K562 (cell line): Measurements from ENCODE around the gene DNAJB6. TPM values are rescaled to one million over a fixed set of nuclear protein-coding genes. Genes with fewer than 3 reads are reported as not detected.
A peak's percentile ranks its signal among the peaks of the same experiment; 100 is the strongest.

ENCODE experiments used
- ATAC-seq: fragments of 200-7000 bp; cut with Tn5 transposase; 3 replicates; pipeline ENCODE4 v1.9.1; 2020; ENCODE audit warnings: moderate library complexity
- BruUV-seq: library from RNA; stranded (reverse); fragments of 400-500 nt; replicated peaks from 2 replicates; lab custom pipeline; 2021; lab: Mats Ljungman, UMichigan
- CTCF ChIA-PET: fragments of 300-600 bp; formaldehyde crosslinking; extraction: SDS; loops from one replicate; lab custom pipeline; 2021; ENCODE audit warnings: low intra/inter-chr PET ratio; lab: Yijun Ruan, JAX
- POLR2A ChIA-PET: fragments of 300-600, 350-650 bp; sonication (Branson Sonifier 250); formaldehyde crosslinking; extraction: SDS; loops from one replicate; lab custom pipeline; 2021; ENCODE audit warnings: antibody characterized with exemption, inconsistent platforms; lab: Yijun Ruan, JAX
- DNase-seq, 4 experiments: peaks; one replicate each; pipeline versions ENCODE4 v3.0.0 to v3.0.0-alpha.2; 2011 to 2018; ENCODE audit warnings: low spot score in 3 of 4, mixed read lengths in 3 of 4; ENCODE audit errors: extremely low read depth in 1 of 4
- FAIRE-seq: peaks from 2 replicates; lab custom pipeline; 2011; peaks lifted over from hg19 to GRCh38; lab: Jason Lieb, UNC
- H2AFZ ChIP-seq: 2 replicates; pipeline ENCODE4 v1.6.0; 2011; ENCODE audit warnings: low read depth, low read length, control low read depth, inconsistent platforms
- H3K27ac ChIP-seq: fragments of 200-600 bp; 3 replicates; pipeline ENCODE4 v1.8.0; 2011; ENCODE audit warnings: low read depth, mild to moderate bottlenecking, control low read depth, inconsistent platforms, low read length, moderate library complexity, mixed read lengths; ENCODE audit errors: extremely low read depth
- H3K27me3 ChIP-seq, 2 experiments: fragments of 300-600 bp in 1 of 2; 2 replicates in 1 of 2; 3 replicates in 1 of 2; pipeline versions ENCODE4 v1.6.0 to v1.8.0; 2011; ENCODE audit warnings: inconsistent platforms in 2 of 2, low read length in 2 of 2, mild to moderate bottlenecking in 1 of 2, mixed read lengths in 1 of 2, moderate library complexity in 1 of 2; ENCODE audit not compliant: control insufficient read depth in 2 of 2, insufficient read depth in 2 of 2
- H3K36me3 ChIP-seq: fragments of 300-600 bp; 3 replicates; pipeline ENCODE4 v1.8.0; 2011; ENCODE audit warnings: mild to moderate bottlenecking, low read length, inconsistent platforms; ENCODE audit not compliant: control insufficient read depth, insufficient read depth
- H3K4me1 ChIP-seq, 2 experiments: fragments of 200-600 bp in 1 of 2; replicated peaks in 1 of 2; 2 replicates in 1 of 2; 3 replicates in 1 of 2; pipeline versions ENCODE4 v1.5.1 to v1.8.0; 2011; ENCODE audit warnings: inconsistent platforms in 2 of 2, low read length in 2 of 2, mild to moderate bottlenecking in 1 of 2, mixed read lengths in 1 of 2, moderate library complexity in 1 of 2; ENCODE audit not compliant: control insufficient read depth in 2 of 2, insufficient read depth in 2 of 2
- H3K4me2 ChIP-seq: 2 replicates; pipeline ENCODE4 v1.6.1; 2011; ENCODE audit warnings: low read length, control low read depth, inconsistent platforms, mixed read lengths; ENCODE audit not compliant: insufficient read depth
- H3K4me3 ChIP-seq: fragments of 200-600 bp; sonication (generic), shearing (Covaris generic); 2 replicates; pipeline ENCODE4 v1.5.1; 2016; ENCODE audit warnings: control low read depth, inconsistent platforms
- H3K79me2 ChIP-seq: fragments of 200-600 bp; 3 replicates; pipeline ENCODE4 v1.8.0; 2011; ENCODE audit warnings: low read length, inconsistent platforms; ENCODE audit not compliant: control insufficient read depth, insufficient read depth
- H3K9ac ChIP-seq, 2 experiments: 2 replicates each; pipeline versions ENCODE4 v1.6.0 to v1.6.1; 2011; ENCODE audit warnings: low read depth in 2 of 2, low read length in 2 of 2, control low read depth in 1 of 2, inconsistent platforms in 1 of 2, mild to moderate bottlenecking in 1 of 2, mixed read lengths in 1 of 2; ENCODE audit not compliant: insufficient read depth in 1 of 2
- H3K9me1 ChIP-seq: one replicate; pipeline ENCODE4 v1.6.0; 2011; ENCODE audit warnings: inconsistent platforms, mild to moderate bottlenecking, low read length, moderate library complexity; ENCODE audit not compliant: control insufficient read depth, insufficient read depth
- H3K9me3 ChIP-seq: replicated peaks from 2 replicates; pipeline ENCODE4 v1.5.1; 2011; ENCODE audit warnings: low read depth, low read length, inconsistent platforms; ENCODE audit not compliant: control insufficient read depth, insufficient read depth
- H4K20me1 ChIP-seq: replicated peaks from 2 replicates; pipeline ENCODE4 v1.6.1; 2011; ENCODE audit warnings: low read length, inconsistent platforms, mixed read lengths; ENCODE audit not compliant: control insufficient read depth, insufficient read depth
- MBD1 ChIP-seq: fragments of 250-450 bp; sonication (Bioruptor Pico); IDR thresholded peaks from 2 replicates; pipeline ENCODE4 v1.8.0; 2022; ENCODE audit warnings: inconsistent platforms
- ZNF174 ChIP-seq: fragments of 250-450 bp; sonication (Bioruptor Pico); IDR thresholded peaks from 2 replicates; pipeline ENCODE4 v1.4.0; 2020; ENCODE audit warnings: mild to moderate bottlenecking
- WGBS: fragments of 100-300 bp; shearing (Covaris generic); methylation state at CpG from one replicate; pipeline ENCODE4 v1.1.6; 2016; ENCODE audit warnings: low coverage, mixed read lengths; ENCODE audit not compliant: insufficient coverage; ENCODE audit errors: missing lambda C conversion rate; 5-methylcytosine and 5-hydroxymethylcytosine counted together
- in situ Hi-C: fragments of 300-500 bp; cut with MboI; formaldehyde crosslinking; loops from 4 replicates; pipeline ENCODE4 v1.15.0; 2018; ENCODE audit warnings: inconsistent platforms, mixed read lengths
- intact Hi-C: fragments of 100-400 bp; cut with micrococcal nuclease; formaldehyde crosslinking; loops from 2 replicates; pipeline ENCODE4 v1.14.2; 2022
- polyA plus RNA-seq, 8 experiments: library from polyadenylated mRNA; depleted of rRNA in 4 of 8; stranded (reverse) in 5 of 8; unstranded in 3 of 8; fragments of >200 nt; fragmentation: Nextera tagmentation in 2 of 8; fragmentation: Illumina TruSeq in 1 of 8; extraction: Ambion mirVana in 2 of 8; extraction: Trizol in 1 of 8; gene quantifications; 2 replicates each; pipeline versions ENCODE4 v1.2.1 to v1.2.3, GENCODE V29; 2011 to 2014; ENCODE audit warnings: inconsistent platforms in 1 of 8, missing spikeins in 1 of 8
- total RNA-seq, 7 experiments: library from RNA; depleted of rRNA in 6 of 7; stranded (reverse); fragments of >200 nt in 6 of 7; fragmentation: Illumina TruSeq in 2 of 7; extraction: Trizol in 2 of 7; gene quantifications; 2 replicates each; pipeline versions ENCODE4 v1.2.1 to v1.2.3, GENCODE V29; 2011 to 2021; ENCODE audit warnings: low replicate concordance in 1 of 7

The DNAJB6 gene
- total and polyA plus RNA-seq, 9 of the 15 experiments (the other 6 are each of a cell fraction or from before 2014, with no cell fraction given) = 84.5 to 158 (median 135) TPM

GRCh38 chr7:157384301-157384700 lies 47.5 kb downstream of the DNAJB6 start:
- peak overlapping the region in 1 of 2 experiments; percentile 36; a peak in 1 of 4 replicates for H3K9ac ChIP-seq

More at GRCh38 chr7:157384301-157384700, 47.5 kb downstream of the DNAJB6 start:
- H3K27me3 ChIP-seq = no peaks in the 10 kb centered on the region
- FAIRE-seq = no peak
- ChIA-PET POLR2A (interaction anchor here (0.6 to 1.7 kb wide), 4 partner anchors 8 to 1069 kb away, joined by 3 to 7 read pairs (median 3); no protein-coding TSS in a partner anchor), CTCF (no interaction called here)
- no peak for DNase-seq
- no peak overlapping the region for H3K4me3 ChIP-seq
- no peak overlapping the region for H2AFZ ChIP-seq
- H3K4me1 ChIP-seq = peaks cover 0 to 4% of the 10 kb centered on the region in 2 experiments; a peak in 2 of 5 replicates
- ATAC-seq = no peak
- no TSS peak for BruUV-seq
- no peak overlapping the region for H3K27ac ChIP-seq
- peaks cover 11% of the 10 kb centered on the region; the same call in 1 of the 2 replicates for H4K20me1 ChIP-seq
- in situ Hi-C loops = no loop called here
- intact Hi-C loops = no loop called here
- 84% methylated on average over 9 of the region's 9 CpGs for WGBS
- TF ChIP-seq MBD1 (CRISPR knock-in tag) (no peak), ZNF174 (CRISPR knock-in tag) (no peak)
- no peak overlapping the region for H3K4me2 ChIP-seq
- peaks cover 47% of the 10 kb centered on the region for H3K79me2 ChIP-seq
- H3K36me3 ChIP-seq = peaks cover 88% of the 10 kb centered on the region
- H3K9me1 ChIP-seq = no peaks in the 10 kb centered on the region
- no peaks in the 10 kb centered on the region for H3K9me3 ChIP-seq
